HG02759 (cell line): ENCODE measurements around the gene KLRF2.

ENCODE experiments used
- ATAC-seq: cut with Tn5 transposase; IDR thresholded peaks from one replicate; pipeline ENCODE4 v1.9.1; 2021; ENCODE audit warnings: mild to moderate bottlenecking, moderate library complexity; ENCODE audit not compliant: unreplicated experiment

Gene KLRF2

GRCh38 chr12:9883175-9883574 is 1.9 kb downstream of the KLRF2 start:
- ATAC-seq = no peak

- ATAC-seq = no peak
These were observed 7.5 kb downstream of the KLRF2 start for GRCh38 chr12:9888665-9889273.

- no peak for ATAC-seq
These were observed 14.1 kb downstream of the KLRF2 start for GRCh38 chr12:9895215-9895971.

- no peak for ATAC-seq
These were observed 16.2 kb downstream of the KLRF2 start for GRCh38 chr12:9897535-9897934.

GRCh38 chr12:9899209-9899608 is 17.9 kb downstream of the KLRF2 start:
- ATAC-seq = no peak

- ATAC-seq = no peak
These were observed 19.6 kb downstream of the KLRF2 start for GRCh38 chr12:9900930-9901329.

- ATAC-seq = no peak
These were observed 21.4 kb downstream of the KLRF2 start for GRCh38 chr12:9902539-9903228.

GRCh38 chr12:9906873-9907272 is 25.6 kb downstream of the KLRF2 start:
- ATAC-seq = no peak

- ATAC-seq = no peak
These were observed 26.5 kb downstream of the KLRF2 start for GRCh38 chr12:9907769-9908168.

GRCh38 chr12:9908350-9908749 is 27.1 kb downstream of the KLRF2 start:
- no peak for ATAC-seq

- ATAC-seq = no peak
These were observed 28.4 kb downstream of the KLRF2 start for GRCh38 chr12:9909724-9910123.

GRCh38 chr12:9910716-9911421 is 29.6 kb downstream of the KLRF2 start:
- ATAC-seq = no peak

- ATAC-seq = no peak
These were observed 30.4 kb downstream of the KLRF2 start for GRCh38 chr12:9911708-9912107.

GRCh38 chr12:9919443-9919842 is 38.2 kb downstream of the KLRF2 start:
- no peak for ATAC-seq

- no peak for ATAC-seq
These were observed 39.2 kb downstream of the KLRF2 start for GRCh38 chr12:9920451-9920850.

- ATAC-seq = no peak
These were observed 41.1 kb downstream of the KLRF2 start for GRCh38 chr12:9922429-9922828.

GRCh38 chr12:9925705-9926393 is 44.6 kb downstream of the KLRF2 start:
- no peak for ATAC-seq

GRCh38 chr12:9926876-9927275 is 45.6 kb downstream of the KLRF2 start:
- no peak for ATAC-seq

- no peak for ATAC-seq
These were observed 47.3 kb downstream of the KLRF2 start for GRCh38 chr12:9928607-9929006.

- no peak for ATAC-seq
These were observed 50.0 kb downstream of the KLRF2 start for GRCh38 chr12:9931245-9931644.

GRCh38 chr12:9932270-9932669 is 51.0 kb downstream of the KLRF2 start, which contains the start of gene CLEC2A:
Gene CLEC2A (minus strand): TSS chr12:9932370. CDS start chr12:9932329, 41 bp downstream.
- ATAC-seq = no peak
